ENCODE results near the gene EPHA10. TPM values are rescaled to one million over a fixed set of nuclear protein-coding genes. Genes with fewer than 3 reads are reported as not detected.
"Not testable (repeated sequence)": the region's sequence is repeated elsewhere in the genome, so short reads cannot be mapped to it uniquely, and the experiment has no call there.

EPHA10 gene
- total RNA-seq, 1 donor from 2014 or later, result under 0.01 TPM

DNA sequence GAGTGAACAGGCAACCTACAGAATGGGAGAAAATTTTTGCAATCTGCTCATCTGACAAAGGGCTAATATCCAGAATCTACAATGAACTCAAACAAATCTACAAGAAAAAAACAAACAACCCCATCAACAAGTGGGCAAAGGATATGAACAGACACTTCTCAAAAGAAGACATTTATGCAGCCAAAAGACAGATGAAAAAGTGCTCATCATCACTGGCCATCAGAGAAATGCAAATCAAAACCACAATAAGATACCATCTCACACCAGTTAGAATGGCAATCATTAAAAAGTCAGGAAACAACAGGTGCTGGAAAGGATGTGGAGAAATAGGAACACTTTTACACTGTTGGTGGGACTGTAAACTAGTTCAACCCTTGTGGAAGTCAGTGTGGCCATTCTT is 6.5 kb upstream of the EPHA10 start:
- not testable (repeated sequence) for DNase-seq (ENCODE audit: low read depth in 2 of 2)

DNA sequence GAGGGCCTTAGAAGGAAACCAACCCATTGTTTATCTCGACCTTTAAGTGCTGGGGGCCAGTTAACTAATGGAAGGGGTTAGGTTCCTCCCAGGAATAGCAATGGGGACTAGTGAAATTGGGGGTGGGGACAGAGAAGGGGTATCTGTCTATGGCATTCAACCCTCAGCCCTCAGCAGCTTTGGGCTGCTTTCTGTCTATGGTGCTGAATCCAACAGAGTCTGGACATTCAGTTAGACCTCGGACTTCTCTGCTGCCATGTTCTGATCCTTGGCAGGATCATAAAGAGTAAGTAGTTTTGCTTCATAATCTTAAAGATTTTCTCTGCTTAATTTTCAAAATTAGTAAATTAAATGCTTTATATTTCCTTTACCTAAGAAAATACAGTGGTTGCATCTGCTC is 2.6 kb upstream of the EPHA10 start:
- no peak for DNase-seq (ENCODE audit: low read depth in 2 of 2)

DNA sequence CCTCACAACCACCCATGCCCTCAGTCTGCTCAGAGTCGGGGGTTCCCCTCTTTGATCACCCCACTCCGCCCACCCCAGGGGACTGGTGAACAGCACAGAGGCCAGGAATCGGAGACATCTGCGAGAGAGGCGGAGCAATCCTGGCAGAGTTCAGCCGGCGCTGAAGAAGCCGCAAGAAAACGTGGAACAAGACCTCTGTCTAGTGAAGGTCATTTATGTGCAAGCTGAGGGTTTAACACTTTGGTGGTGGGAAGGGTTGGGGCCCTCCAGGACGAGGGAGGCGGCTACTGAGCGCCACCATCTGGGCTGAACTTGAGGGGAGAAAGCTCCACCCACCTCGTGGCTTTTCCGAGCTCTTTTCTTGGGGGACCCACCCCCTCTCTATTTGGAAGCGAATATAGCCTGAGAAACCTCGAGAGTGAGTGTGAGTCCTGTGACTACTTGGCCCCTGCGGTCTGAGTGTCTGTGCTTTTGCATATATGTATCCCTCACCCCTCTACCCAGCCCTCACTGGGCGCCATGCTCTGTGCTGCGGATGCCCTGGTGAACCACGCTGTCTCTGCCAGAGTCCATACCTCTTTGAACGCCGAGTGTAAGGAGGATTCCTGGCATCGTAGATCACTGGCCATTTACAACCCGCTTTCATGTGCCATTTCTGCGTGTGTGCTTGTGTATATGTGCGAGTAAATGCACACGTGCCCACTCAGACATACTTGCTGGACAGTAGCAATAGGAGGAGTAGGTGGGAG is 1.2 kb upstream of the EPHA10 start:
- no peak for DNase-seq (ENCODE audit: low read depth in 2 of 2)

DNA sequence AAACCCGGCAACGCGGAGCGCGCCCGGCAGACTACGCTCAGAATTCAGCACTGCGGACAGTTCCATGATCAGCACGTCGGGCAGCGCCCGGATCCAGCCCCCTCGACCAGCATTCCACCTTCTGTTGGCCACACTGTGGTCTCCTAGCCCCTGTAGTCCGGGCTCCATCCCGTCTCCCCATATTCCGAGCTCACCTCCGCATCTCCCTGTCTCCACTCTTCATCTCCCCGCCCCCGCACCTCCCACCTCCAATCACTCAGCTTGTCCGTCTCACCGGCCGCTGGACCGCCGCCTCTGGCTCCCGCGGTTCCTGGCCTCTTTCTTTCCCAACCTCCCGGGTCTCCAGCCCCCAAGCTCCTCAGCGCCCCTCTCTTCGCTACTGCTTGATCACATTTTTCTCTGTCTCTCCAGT is 500 bp downstream of the EPHA10 start:
- DNase-seq (ENCODE audit: low read depth in 2 of 2), result peak; percentile 15 to 55

DNA sequence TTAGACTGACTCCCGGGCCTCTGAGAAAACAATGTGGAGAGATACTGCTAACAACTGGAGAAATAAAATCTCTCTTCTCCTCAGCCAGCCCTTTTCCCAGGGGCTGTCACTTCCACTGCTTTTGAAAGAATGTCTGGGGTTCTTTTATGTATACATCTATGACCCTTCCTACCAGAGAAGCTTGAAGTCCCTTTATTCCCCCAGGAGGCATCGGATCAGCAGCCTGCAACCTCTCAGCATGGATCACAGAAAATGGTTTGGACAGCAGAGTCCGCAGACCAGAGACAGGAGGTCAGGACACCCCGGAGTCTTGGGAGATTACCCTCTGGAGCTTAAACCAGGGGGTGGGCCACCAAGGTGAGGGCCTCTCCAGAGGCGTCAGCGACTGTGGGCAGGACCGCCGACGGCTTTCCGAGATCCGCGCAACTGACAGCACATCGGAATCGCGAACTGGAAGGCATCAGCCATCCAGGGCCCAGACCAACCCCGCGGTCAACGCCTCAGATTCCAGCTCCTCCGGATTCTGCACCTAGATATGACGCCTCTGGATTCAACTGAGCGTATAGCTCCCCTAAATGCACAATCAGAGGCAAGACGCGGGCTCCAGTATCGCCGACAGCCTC is 1.0 kb downstream of the EPHA10 start:
- no peak for DNase-seq (ENCODE audit: low read depth in 2 of 2)

DNA sequence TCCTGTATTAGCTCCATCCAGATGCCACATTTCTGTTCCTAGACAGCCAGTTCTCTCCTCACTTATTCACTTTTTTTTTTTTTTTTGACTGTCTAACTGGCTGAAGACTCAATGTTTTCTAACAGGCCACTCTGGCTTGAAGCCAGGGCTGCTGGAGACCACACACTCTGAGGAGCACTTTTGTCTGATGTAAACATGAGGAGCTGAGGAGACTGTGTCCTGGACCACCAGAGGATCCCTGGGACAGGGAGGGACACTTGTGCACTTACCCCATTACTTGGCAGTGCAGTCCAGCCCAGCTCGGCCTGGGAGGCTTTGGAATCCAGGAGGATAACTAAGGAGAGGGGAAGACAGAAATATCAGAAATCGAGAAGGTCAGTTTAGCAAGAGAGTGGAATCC is 2.4 kb downstream of the EPHA10 start:
- no peak for DNase-seq (ENCODE audit: low read depth in 2 of 2)

DNA sequence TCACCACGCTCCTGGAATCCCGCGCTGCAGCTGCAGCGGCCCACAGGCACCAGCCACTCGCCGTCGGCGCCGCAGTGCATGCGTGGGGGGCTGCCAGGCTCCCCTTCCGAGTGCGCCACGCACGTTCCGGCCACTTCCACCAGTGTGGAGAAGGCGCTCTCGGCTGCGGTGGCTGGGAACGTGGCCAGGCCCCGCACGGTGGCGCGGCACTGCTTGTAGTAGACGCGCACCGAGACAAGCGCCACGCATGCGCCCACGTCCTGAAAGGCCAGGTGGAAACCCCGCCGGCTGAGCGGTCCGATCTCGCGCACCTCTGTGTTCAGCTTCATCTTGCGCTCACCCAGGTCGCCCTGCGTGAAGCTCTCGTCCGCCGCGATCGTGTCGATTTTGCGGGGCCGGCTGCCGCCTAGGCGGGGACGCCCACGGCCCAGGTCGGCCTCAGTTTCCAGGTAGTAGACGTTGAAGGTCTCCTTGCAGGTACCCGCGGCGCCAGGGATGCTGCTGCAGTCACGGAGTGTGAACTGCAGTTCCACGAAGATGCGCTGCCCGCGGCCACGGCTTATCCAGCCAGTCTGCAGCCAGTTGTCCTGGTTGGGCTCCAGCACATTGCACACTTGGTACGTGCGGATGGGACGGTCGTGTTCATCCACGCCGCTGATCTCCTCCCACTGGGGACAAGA is 3.4 kb downstream of the EPHA10 start:
- DNase-seq (ENCODE audit: low read depth in 2 of 2), result no peak

DNA sequence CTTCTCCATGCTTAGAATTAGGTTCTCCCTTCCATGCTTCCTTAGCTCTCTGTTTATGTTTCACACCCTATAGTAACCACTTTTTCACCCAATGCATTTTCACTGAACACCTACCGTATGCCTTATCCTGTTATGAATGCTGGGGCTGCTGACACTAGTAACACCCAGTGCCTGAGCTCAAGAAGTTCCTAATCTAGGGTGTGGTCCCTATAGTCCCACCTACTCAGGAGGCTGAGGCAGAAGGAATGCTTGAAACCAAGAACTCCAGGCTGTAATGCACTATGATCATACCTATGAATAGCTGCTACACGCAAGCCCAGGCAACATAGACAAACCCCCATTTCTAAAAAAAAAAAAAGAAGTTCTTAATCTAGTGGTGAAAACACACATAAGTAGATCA is 5.5 kb downstream of the EPHA10 start:
- DNase-seq (ENCODE audit: low read depth in 2 of 2), result no peak

DNA sequence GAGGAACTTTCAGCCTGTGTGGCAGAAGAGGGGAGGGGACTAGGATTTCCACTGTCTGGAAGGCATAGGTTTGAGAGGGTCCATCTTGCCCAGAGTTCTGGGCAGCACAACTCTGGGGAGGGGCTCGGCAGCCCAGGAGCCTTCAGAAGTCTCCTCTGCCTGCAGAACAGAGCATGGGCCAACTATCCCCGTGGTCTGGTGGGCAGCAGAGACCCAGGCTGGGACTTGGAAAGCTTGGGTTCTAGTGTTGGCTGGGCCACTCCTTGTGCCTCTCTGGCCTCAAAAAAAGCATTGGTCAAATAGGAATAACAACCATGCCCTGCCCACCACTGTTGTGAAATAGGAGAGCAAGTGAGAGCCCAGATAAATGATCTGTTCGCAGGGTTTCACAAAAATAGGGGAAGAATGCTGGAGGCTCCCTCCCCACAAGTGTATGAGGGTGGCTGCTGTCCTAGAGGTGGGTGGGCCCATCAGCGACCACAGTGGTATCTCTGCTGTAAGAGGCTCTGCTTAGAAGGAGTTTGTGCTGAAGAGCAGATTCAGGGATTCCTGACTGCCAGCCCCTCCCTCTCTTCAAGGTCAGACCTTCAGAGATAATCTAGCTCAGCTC is 8.9 kb downstream of the EPHA10 start:
- DNase-seq (ENCODE audit: low read depth in 2 of 2), result no peak

DNA sequence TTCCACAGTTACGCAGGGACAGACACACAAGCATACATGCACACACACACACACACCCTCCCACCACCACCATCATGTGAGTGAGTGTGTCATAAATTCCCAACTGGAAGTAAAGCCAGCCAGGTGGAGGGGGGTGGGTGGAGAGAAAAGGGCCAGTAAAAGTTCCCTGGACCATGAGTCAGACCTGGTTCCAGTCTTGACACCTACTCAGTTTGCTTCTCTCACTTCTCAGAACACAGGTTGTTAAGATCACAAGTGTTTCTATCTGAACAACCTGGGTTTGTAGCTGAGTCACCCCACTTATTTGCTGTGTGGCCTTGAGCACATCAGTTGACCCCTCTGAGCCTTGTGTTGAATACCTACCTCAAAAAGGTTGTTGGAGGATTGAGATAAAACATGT is 9.6 kb downstream of the EPHA10 start:
- no peak for DNase-seq (ENCODE audit: low read depth in 2 of 2)

DNA sequence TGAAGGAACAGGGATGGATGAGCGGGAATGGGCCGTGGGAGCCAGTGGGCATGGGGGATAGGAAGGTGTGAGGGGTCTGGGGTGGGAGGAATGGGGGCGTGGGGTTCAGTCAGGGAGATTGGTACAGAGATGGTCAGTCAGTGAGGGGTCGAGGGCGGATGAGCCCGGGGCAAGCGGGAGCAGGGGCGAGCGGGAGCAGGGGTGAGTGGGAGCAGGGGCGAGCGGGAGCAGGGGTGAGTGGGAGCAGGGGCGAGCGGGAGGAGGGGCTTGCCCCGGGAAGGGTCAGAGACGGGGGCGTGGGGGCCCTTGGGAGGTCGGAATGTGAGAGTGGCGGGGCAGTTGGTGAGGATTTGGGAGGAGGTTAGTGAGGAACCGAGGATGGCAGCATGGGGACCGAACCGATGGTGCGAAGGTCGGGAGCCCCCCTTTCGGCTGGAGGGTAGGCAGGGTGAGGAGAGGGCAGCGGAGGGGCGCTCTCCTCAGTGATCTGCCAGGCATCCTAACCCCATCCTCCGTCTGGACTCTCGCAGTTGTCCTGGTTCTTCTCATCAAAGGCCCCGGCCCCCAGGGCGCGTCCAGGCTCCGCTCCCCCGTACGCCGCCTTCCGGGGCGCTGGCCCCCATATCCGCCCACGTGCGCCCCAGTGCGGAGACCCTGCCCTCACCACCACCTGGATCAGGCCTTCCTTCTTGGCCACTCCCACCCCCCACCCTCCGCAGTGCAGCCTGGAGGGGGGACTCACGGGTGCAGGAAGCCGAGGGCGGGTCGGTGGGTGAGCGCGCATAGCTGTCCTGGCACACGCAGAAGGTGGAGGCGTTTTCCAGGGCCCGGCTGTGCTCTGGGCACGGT is 11.2 kb downstream of the EPHA10 start:
- no peak for DNase-seq (ENCODE audit: low read depth in 2 of 2)

DNA sequence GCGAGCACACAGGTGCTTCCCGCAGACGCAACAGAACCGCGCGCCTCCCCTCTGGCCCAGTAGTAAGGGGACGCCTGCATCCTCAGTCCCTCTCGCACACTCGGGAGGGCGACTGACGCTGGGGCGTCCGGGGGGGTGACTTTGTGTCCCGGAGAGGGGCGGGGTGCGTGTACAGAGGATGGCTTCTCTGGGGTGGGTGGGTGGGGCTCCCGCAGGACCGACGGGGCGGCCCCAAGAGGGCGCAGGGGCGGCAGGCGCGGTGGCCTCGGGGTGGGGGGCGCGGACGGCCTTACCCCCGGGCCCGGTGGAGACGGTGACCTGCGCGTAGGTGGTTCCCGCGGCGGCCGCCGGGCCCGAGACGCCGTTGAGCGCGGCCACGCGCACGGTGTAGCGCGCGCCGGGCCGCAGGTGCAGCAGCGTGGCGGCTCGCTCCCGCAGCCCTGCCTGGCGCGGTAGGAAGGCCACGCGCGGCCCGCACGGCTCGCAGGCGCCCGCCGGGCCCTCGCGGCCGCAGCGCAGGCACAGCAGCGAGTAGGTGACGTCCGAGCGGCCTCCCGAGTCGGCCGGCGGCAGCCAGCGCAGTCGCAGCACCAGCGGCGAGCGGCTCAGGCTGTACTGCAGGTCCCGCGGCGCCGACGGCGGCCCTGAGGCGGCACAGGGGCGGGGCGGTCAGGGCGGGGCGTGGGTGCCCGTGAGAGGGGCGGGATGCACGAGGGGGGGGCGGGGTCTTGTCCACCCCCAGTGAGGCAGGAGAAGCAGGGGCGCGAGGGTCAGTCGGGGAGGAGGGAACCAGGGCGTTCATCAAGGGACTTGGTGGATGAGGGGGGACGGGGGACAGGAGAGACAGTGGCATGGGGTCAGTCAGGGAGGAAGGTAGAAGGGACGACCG is 12.1 kb downstream of the EPHA10 start:
- DNase-seq (ENCODE audit: low read depth in 2 of 2), result peak in 1 of 2 donors; percentile 25

DNA sequence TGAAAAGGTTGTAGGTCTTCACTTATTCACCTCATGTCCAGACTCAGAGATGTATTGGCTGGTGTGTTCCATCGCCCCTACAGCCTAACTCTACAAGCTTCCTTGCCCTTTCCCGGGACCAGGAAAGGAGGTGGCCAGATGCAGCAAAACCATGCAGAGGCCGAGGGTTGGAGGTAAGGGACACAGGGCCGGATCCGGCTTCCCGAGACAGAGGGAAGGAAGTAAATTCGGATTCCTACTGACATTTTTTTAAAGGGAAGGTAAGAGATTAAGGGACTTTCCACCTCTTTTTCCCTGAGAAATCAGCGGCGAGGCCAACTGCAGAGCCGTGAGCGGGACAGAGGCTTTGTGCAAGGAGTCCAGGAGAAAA is 12.7 kb downstream of the EPHA10 start:
- no peak for DNase-seq (ENCODE audit: low read depth in 2 of 2)

DNA sequence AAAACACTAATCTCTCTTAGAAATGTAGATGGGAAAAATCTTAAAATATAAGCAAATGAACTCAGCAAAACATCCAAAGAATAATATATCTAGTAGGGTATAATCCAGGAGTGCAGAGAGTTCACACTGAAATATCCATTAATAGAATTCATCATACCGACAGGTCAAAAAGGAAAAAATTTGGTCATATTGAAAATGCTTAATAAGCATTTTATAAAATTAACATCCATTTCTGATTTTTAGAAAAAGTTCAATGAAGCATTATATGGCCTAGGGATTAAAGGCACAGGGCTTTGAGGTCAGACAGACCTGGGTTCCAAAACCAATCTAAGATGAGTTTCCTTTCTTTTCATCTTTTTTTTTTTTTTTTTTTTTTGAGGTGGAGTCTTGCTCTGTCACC is 16.4 kb downstream of the EPHA10 start:
- no peak for DNase-seq (ENCODE audit: low read depth in 2 of 2)

DNA sequence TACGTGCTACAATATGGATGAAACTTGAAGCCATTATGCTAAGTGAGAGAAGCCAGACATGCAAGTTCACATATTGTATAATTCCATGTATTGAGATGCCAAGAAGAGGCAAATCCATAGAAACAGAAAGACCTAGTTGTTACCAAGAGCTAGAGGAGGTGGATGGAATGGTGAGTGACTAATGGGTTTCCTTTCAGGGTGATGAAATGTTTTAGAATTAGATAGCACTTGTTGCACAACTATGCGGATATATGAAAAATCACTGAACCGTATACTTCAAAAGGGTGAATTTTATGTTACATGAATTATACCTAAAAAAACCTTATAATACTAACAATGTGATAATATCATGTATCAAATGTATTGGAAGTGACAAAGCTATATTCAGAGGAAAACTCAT is 18.1 kb downstream of the EPHA10 start:
- DNase-seq (ENCODE audit: low read depth in 2 of 2), result no peak

DNA sequence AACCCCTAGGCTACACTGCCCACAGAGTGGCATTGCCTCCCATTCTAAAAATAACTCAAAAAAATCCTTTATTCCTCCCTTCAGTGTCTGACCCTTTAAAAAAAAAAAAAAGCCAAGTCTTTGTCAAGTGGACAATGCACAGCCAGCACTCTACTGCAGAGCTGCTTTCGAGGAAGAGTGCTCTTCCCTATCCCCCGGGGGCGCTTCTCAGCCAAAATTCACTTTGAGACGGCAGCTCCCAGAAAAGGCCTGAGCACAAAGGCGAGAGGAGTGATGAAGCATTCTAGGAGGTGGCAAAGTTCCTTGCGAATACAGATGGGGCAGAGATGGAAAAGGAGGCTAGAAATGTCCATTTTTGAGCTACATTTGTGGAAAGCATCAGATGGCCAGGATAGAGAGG is 23.3 kb downstream of the EPHA10 start:
- DNase-seq (ENCODE audit: low read depth in 2 of 2), result no peak

DNA sequence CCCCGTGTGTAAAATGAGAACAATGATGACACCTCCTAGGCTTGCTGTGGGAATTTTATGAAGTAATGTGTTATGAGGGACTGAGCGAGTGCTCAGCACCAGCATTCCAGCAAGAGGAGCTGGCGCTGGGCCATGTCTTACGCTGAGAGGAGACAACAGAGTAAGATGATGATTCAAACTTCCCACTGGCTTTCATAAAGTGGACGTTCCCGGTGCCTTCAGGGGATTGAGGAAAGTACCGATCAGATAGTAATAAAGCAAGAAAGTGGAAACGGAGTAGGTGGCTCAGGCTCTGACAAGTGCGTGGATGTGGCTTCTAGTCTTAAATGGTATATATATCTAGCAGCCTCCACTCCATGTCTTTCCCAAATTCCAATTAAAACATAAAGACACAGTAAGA is 23.8 kb downstream of the EPHA10 start:
- no peak for DNase-seq (ENCODE audit: low read depth in 2 of 2)

DNA sequence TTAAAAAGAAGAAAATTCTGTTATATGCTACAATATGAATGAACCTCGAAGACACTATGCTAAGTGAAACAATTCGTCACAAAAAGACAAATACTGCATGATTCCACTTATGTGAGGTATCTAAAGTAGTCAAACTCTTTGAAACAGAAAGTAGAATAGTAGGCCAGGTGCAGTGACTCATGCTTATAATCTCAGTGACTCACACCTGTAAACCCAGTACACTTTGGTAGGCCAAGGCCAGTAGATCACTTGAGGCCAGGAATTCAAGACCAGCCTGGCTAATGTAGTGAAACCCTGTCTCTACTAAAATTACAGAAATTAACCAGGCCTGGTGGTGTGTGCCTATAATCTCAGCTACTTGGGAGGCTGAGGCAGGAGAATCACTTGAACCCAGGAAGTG is 25.7 kb downstream of the EPHA10 start:
- no peak for DNase-seq (ENCODE audit: low read depth in 2 of 2)

DNA sequence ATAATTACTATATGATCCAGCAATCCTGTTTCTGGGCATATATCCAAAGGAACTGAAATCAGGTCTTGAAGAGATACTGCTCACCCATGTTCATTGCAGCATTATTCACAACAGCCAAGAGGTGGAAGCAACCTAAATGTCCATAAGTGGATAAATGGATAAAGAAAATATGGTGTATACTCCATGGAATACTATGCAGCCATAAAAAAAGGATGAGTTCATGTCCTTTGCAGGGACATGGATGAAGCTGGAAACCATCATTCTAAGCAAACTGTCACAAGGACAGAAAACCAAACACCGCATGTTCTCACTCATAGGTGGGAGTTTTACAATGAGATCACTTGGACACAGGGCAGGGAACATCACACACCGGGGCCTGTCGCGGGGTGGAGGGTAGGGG is 26.3 kb downstream of the EPHA10 start:
- not testable (repeated sequence) for DNase-seq (ENCODE audit: low read depth in 2 of 2)

DNA sequence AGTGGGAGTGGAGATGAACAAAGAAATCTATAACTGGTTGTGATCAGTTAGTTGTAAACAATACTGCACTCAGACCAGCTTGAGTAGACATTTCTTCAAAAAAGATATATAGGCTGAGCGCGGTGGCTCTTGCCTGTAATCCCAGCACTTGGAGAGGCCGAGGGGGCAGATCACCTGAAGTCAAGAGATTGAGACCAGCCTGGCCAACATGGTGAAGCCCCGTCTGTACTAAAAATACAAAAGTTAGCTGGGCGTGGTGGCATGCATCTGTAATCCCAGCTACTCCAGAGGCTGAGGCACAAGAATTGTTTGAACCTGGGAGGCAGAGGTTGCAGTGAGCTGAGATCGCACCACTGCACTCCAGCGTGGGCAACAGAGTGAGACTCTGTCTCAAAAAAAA is 26.9 kb downstream of the EPHA10 start:
- not testable (repeated sequence) for DNase-seq (ENCODE audit: low read depth in 2 of 2)
